WTC11 (cell line): ENCODE data around the gene ZNF12.

Source experiments
- GABPB1 ChIP-seq: sonication (generic); formaldehyde crosslinking; IDR thresholded peaks from 2 replicates; pipeline ENCODE4 v1.8.1; 2023; ENCODE audit warnings: mild to moderate bottlenecking, missing genetic modification reagents
- JUN ChIP-seq: sonication (generic); formaldehyde crosslinking; IDR thresholded peaks from 2 replicates; pipeline ENCODE4 v1.8.0; 2023; ENCODE audit warnings: mild to moderate bottlenecking, missing genetic modification reagents
- TF ChIP-seq, protein P1 (sequence below): fragments of 200-600 bp; IDR thresholded peaks from 2 replicates; pipeline ENCODE4 v1.8.0; 2022; ENCODE audit warnings: antibody characterized with exemption
- TF ChIP-seq, protein P2 (sequence below): sonication (generic); formaldehyde crosslinking; IDR thresholded peaks from 2 replicates; pipeline ENCODE4 v1.8.1; 2023; ENCODE audit warnings: mild to moderate bottlenecking, moderate library complexity, missing genetic modification reagents
- TF ChIP-seq, protein P3 (sequence below): sonication (generic); formaldehyde crosslinking; IDR thresholded peaks from 2 replicates; pipeline ENCODE4 v1.8.0; 2022; ENCODE audit warnings: mild to moderate bottlenecking, missing genetic modification reagents
- TF ChIP-seq, protein P4 (sequence below): sonication (generic); formaldehyde crosslinking; IDR thresholded peaks from 2 replicates; pipeline ENCODE4 v1.8.0; 2022; ENCODE audit warnings: mild to moderate bottlenecking, missing genetic modification reagents
- TF ChIP-seq, protein P5 (sequence below): sonication (generic); formaldehyde crosslinking; IDR thresholded peaks from 2 replicates; pipeline ENCODE4 v1.8.1; 2023; ENCODE audit warnings: mild to moderate bottlenecking, missing genetic modification reagents, moderate library complexity

DNA sequence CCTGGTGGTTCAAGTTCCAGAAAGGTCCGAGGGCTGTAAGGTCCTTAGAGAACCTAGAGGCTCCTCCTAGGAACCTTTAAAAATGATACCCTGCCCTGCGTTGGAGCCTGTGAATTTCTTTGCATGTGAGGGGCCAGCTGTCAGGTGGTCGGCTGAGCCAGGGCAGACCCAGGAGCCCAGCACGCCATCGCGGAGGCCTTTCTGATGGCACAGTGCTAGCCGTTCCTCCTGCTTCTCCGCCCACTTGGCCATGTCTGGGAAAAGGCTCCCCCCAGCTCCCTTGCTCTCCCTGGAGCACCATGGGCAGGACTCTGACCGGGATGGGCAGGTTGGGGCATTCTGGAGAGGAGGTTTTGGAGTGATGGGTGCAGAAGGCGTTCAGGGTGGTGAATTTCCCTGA, 62.0 kb downstream of the ZNF12 start:
- TF ChIP-seq, protein P1, sequence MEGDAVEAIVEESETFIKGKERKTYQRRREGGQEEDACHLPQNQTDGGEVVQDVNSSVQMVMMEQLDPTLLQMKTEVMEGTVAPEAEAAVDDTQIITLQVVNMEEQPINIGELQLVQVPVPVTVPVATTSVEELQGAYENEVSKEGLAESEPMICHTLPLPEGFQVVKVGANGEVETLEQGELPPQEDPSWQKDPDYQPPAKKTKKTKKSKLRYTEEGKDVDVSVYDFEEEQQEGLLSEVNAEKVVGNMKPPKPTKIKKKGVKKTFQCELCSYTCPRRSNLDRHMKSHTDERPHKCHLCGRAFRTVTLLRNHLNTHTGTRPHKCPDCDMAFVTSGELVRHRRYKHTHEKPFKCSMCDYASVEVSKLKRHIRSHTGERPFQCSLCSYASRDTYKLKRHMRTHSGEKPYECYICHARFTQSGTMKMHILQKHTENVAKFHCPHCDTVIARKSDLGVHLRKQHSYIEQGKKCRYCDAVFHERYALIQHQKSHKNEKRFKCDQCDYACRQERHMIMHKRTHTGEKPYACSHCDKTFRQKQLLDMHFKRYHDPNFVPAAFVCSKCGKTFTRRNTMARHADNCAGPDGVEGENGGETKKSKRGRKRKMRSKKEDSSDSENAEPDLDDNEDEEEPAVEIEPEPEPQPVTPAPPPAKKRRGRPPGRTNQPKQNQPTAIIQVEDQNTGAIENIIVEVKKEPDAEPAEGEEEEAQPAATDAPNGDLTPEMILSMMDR, result no peak
- TF ChIP-seq GABPB1 (CRISPR knock-in tag) (no peak), JUN (CRISPR knock-in tag) (no peak)
- TF ChIP-seq, protein P2, sequence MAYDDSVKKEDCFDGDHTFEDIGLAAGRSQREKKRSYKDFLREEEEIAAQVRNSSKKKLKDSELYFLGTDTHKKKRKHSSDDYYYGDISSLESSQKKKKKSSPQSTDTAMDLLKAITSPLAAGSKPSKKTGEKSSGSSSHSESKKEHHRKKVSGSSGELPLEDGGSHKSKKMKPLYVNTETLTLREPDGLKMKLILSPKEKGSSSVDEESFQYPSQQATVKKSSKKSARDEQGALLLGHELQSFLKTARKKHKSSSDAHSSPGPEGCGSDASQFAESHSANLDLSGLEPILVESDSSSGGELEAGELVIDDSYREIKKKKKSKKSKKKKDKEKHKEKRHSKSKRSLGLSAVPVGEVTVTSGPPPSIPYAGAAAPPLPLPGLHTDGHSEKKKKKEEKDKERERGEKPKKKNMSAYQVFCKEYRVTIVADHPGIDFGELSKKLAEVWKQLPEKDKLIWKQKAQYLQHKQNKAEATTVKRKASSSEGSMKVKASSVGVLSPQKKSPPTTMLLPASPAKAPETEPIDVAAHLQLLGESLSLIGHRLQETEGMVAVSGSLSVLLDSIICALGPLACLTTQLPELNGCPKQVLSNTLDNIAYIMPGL (CRISPR knock-in tag), result no peak
- TF ChIP-seq, protein P3, sequence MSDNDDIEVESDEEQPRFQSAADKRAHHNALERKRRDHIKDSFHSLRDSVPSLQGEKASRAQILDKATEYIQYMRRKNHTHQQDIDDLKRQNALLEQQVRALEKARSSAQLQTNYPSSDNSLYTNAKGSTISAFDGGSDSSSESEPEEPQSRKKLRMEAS, result no peak
- TF ChIP-seq, protein P4, sequence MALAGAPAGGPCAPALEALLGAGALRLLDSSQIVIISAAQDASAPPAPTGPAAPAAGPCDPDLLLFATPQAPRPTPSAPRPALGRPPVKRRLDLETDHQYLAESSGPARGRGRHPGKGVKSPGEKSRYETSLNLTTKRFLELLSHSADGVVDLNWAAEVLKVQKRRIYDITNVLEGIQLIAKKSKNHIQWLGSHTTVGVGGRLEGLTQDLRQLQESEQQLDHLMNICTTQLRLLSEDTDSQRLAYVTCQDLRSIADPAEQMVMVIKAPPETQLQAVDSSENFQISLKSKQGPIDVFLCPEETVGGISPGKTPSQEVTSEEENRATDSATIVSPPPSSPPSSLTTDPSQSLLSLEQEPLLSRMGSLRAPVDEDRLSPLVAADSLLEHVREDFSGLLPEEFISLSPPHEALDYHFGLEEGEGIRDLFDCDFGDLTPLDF (CRISPR knock-in tag), result no peak
- TF ChIP-seq, protein P5, sequence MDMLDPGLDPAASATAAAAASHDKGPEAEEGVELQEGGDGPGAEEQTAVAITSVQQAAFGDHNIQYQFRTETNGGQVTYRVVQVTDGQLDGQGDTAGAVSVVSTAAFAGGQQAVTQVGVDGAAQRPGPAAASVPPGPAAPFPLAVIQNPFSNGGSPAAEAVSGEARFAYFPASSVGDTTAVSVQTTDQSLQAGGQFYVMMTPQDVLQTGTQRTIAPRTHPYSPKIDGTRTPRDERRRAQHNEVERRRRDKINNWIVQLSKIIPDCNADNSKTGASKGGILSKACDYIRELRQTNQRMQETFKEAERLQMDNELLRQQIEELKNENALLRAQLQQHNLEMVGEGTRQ (CRISPR knock-in tag), result no peak
